Uterus (tissue), 2 donors: ENCODE data around the gene FAM83B.
"Not testable (repeated sequence)": the region's sequence is repeated elsewhere in the genome, so short reads cannot be mapped to it uniquely, and the experiment has no call there.

Experiments used
- POLR2A ChIP-seq, 2 donors: fragments of 450-650 bp; IDR thresholded peaks; one replicate each; pipeline ENCODE4 v1.6.1; 2016; ENCODE audit warnings: antibody characterized with exemption in 2 of 2, mild to moderate bottlenecking in 1 of 2, moderate library complexity in 1 of 2
- TF ChIP-seq, protein P1 (sequence below), 4 experiments: fragments of 200-600 bp in 2 of 4; fragments of 450-650 bp in 2 of 4; sonication (generic) in 2 of 4; IDR thresholded peaks; one replicate each; pipeline ENCODE4 v1.5.1; 2016 to 2019; ENCODE audit warnings: antibody characterized with exemption in 4 of 4, mild to moderate bottlenecking in 2 of 4, moderate library complexity in 1 of 4

DNA sequence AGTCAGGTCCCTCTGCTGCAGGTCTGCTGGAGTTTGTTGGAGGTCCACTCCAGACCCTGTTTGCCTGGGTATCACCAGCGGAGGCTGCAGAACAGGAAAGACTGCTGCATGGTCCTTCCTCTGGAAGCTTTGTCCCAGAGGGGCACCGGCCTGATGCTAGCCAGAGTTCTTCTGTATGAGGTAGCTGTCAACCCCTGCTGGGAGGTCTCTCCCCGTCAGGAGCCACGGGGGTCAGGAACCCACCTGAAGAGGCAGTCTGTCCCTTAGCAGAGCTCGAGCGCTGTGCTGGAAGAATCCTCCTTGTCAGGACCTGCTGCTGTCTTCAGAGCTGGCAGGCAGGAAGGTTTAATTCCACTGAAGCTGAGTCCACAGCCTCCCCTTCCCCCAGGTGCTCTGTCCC, 22.3 kb upstream of the FAM83B start:
- not testable (repeated sequence) for TF ChIP-seq POLR2A (IDR thresholded peaks at IDR 0.05)
- TF ChIP-seq, protein P1, sequence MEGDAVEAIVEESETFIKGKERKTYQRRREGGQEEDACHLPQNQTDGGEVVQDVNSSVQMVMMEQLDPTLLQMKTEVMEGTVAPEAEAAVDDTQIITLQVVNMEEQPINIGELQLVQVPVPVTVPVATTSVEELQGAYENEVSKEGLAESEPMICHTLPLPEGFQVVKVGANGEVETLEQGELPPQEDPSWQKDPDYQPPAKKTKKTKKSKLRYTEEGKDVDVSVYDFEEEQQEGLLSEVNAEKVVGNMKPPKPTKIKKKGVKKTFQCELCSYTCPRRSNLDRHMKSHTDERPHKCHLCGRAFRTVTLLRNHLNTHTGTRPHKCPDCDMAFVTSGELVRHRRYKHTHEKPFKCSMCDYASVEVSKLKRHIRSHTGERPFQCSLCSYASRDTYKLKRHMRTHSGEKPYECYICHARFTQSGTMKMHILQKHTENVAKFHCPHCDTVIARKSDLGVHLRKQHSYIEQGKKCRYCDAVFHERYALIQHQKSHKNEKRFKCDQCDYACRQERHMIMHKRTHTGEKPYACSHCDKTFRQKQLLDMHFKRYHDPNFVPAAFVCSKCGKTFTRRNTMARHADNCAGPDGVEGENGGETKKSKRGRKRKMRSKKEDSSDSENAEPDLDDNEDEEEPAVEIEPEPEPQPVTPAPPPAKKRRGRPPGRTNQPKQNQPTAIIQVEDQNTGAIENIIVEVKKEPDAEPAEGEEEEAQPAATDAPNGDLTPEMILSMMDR (IDR thresholded peaks at IDR 0.05), result not testable (repeated sequence)
